Measurements from ENCODE around the gene DGCR2.

Gene DGCR2

DNA sequence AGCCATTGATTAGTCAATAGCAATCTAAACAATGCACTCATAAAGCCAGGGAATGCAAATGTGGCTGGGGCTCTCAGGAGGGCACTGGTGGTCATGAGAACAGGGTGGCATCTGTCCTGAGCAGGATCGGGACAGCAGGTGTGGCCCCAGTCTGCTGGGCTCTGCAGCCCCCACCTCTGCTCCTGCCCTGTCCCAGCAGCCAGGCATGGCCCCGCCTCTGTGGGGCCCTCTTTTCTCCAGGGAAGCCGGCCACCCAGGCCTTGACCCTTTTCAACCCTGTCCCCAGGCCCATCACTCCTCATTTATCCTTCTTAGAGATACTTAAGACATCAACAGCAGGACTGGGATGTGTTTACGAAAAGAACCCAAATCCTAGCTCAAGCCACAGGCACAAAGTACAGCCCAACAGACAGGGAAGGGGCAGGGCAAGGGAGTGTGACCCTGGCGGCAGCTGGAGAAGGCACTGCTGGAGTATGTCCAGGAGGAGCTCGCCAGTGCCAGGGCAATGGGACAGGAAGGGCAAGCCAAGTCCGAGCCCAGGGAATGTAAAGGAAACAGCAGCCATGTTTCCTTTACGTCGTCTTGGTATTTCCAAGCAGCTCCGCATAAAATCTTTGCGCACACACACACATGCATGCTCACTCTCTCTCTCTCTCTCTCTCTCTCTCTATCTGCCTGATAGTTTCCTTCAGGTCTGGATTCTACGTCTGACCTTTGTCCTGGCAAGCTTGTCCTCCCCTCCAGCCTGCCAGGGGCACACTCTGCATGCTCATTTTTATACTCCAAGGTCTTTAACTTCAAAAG, 59.9 kb downstream of the DGCR2 start:
- no peaks in the 10 kb centered on the region for H3K79me2 ChIP-seq (ENCODE audit: insufficient read depth, low read length)
- H3K27ac ChIP-seq (ENCODE audit: low read length): no peak overlapping the region
- peaks cover 95% of the 10 kb centered on the region for H3K36me3 ChIP-seq (ENCODE audit: insufficient read depth, low read length)
- no peak for ATAC-seq (ENCODE audit: insufficient read depth, low read depth)
- H4K20me1 ChIP-seq (ENCODE audit: insufficient read depth, low read length): peaks cover 32% of the 10 kb centered on the region
- DNase-seq: no peak
- no peaks in the 10 kb centered on the region for H3K4me1 ChIP-seq (ENCODE audit: insufficient read depth, low read length)
- H3K27me3 ChIP-seq (ENCODE audit: insufficient read depth, low read length, poor library complexity): no peaks in the 10 kb centered on the region
- no peaks in the 10 kb centered on the region for H3K9me3 ChIP-seq (ENCODE audit: insufficient read depth, low read length, severe bottlenecking)
- H3K9ac ChIP-seq (ENCODE audit: low read depth, low read length): no peak overlapping the region
- H2AFZ ChIP-seq (ENCODE audit: low read depth, low read length): no peak overlapping the region
- TF ChIP-seq, protein P1, sequence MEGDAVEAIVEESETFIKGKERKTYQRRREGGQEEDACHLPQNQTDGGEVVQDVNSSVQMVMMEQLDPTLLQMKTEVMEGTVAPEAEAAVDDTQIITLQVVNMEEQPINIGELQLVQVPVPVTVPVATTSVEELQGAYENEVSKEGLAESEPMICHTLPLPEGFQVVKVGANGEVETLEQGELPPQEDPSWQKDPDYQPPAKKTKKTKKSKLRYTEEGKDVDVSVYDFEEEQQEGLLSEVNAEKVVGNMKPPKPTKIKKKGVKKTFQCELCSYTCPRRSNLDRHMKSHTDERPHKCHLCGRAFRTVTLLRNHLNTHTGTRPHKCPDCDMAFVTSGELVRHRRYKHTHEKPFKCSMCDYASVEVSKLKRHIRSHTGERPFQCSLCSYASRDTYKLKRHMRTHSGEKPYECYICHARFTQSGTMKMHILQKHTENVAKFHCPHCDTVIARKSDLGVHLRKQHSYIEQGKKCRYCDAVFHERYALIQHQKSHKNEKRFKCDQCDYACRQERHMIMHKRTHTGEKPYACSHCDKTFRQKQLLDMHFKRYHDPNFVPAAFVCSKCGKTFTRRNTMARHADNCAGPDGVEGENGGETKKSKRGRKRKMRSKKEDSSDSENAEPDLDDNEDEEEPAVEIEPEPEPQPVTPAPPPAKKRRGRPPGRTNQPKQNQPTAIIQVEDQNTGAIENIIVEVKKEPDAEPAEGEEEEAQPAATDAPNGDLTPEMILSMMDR (IDR thresholded peaks at IDR 0.05; ENCODE audit: borderline replicate concordance, extremely low read depth, low read length, poor library complexity, severe bottlenecking): no peak
- no peak for TF ChIP-seq EZH2 (IDR thresholded peaks at IDR 0.05; ENCODE audit: borderline replicate concordance, low read depth, low read length, severe bottlenecking)
- no peak overlapping the region for H3K4me2 ChIP-seq (ENCODE audit: insufficient read depth, low read length)
- no peak overlapping the region for H3K4me3 ChIP-seq (ENCODE audit: low read depth in 1 of 2, low read length in 2 of 2)

GRCh38 chr22:19061471-19062138, 60.6 kb downstream of the DGCR2 start:
- no peak overlapping the region for H3K4me2 ChIP-seq (ENCODE audit: insufficient read depth, low read length)
- no peaks in the 10 kb centered on the region for H3K9me3 ChIP-seq (ENCODE audit: insufficient read depth, low read length, severe bottlenecking)
- DNase-seq: no peak
- TF ChIP-seq EZH2 (IDR thresholded peaks at IDR 0.05; ENCODE audit: borderline replicate concordance, low read depth, low read length, severe bottlenecking): no peak
- TF ChIP-seq, protein P1 (IDR thresholded peaks at IDR 0.05; ENCODE audit: borderline replicate concordance, extremely low read depth, low read length, poor library complexity, severe bottlenecking): no peak
- H3K27me3 ChIP-seq (ENCODE audit: insufficient read depth, low read length, poor library complexity): no peaks in the 10 kb centered on the region
- H4K20me1 ChIP-seq (ENCODE audit: insufficient read depth, low read length): peaks cover 34% of the 10 kb centered on the region
- no peak overlapping the region for H3K27ac ChIP-seq (ENCODE audit: low read length)
- H3K4me3 ChIP-seq (ENCODE audit: low read depth in 1 of 2, low read length in 2 of 2): no peak overlapping the region
- H3K79me2 ChIP-seq (ENCODE audit: insufficient read depth, low read length): no peaks in the 10 kb centered on the region
- no peak overlapping the region for H3K9ac ChIP-seq (ENCODE audit: low read depth, low read length)
- H2AFZ ChIP-seq (ENCODE audit: low read depth, low read length): no peak overlapping the region
- H3K4me1 ChIP-seq (ENCODE audit: insufficient read depth, low read length): no peaks in the 10 kb centered on the region
- peaks cover 97% of the 10 kb centered on the region for H3K36me3 ChIP-seq (ENCODE audit: insufficient read depth, low read length)
- no peak for ATAC-seq (ENCODE audit: insufficient read depth, low read depth)

GRCh38 chr22:19060356-19061009, 61.7 kb downstream of the DGCR2 start:
- Histone ChIP-seq H4K20me1 (ENCODE audit: insufficient read depth, low read length) (peaks cover 28% of the 10 kb centered on the region), H3K27ac (ENCODE audit: low read length) (no peak overlapping the region), H3K9ac (ENCODE audit: low read depth, low read length) (no peak overlapping the region), H3K27me3 (ENCODE audit: insufficient read depth, low read length, poor library complexity) (no peaks in the 10 kb centered on the region), H3K79me2 (ENCODE audit: insufficient read depth, low read length) (no peaks in the 10 kb centered on the region), H2AFZ (ENCODE audit: low read depth, low read length) (no peak overlapping the region), H3K4me1 (ENCODE audit: insufficient read depth, low read length) (no peaks in the 10 kb centered on the region), H3K36me3 (ENCODE audit: insufficient read depth, low read length) (peaks cover 95% of the 10 kb centered on the region), H3K4me3 (ENCODE audit: low read depth in 1 of 2, low read length in 2 of 2) (no peak overlapping the region), H3K9me3 (ENCODE audit: insufficient read depth, low read length, severe bottlenecking) (no peaks in the 10 kb centered on the region), H3K4me2 (ENCODE audit: insufficient read depth, low read length) (no peak overlapping the region)
- TF ChIP-seq, protein P1 (IDR thresholded peaks at IDR 0.05; ENCODE audit: borderline replicate concordance, extremely low read depth, low read length, poor library complexity, severe bottlenecking): no peak
- TF ChIP-seq EZH2 (IDR thresholded peaks at IDR 0.05; ENCODE audit: borderline replicate concordance, low read depth, low read length, severe bottlenecking): no peak
- ATAC-seq (ENCODE audit: insufficient read depth, low read depth) (no peak), DNase-seq (no peak)

Measured in DND-41 (cell line).